GM19099 (cell line): Measurements from ENCODE around the gene TUBB6.

Experiments used
- POLR2A ChIP-seq: IDR thresholded peaks from 3 replicates; pipeline ENCODE4 v1.6.1; 2011; ENCODE audit warnings: low read depth; ENCODE audit not compliant: insufficient read length; ENCODE audit errors: extremely low read depth

Gene TUBB6

DNA sequence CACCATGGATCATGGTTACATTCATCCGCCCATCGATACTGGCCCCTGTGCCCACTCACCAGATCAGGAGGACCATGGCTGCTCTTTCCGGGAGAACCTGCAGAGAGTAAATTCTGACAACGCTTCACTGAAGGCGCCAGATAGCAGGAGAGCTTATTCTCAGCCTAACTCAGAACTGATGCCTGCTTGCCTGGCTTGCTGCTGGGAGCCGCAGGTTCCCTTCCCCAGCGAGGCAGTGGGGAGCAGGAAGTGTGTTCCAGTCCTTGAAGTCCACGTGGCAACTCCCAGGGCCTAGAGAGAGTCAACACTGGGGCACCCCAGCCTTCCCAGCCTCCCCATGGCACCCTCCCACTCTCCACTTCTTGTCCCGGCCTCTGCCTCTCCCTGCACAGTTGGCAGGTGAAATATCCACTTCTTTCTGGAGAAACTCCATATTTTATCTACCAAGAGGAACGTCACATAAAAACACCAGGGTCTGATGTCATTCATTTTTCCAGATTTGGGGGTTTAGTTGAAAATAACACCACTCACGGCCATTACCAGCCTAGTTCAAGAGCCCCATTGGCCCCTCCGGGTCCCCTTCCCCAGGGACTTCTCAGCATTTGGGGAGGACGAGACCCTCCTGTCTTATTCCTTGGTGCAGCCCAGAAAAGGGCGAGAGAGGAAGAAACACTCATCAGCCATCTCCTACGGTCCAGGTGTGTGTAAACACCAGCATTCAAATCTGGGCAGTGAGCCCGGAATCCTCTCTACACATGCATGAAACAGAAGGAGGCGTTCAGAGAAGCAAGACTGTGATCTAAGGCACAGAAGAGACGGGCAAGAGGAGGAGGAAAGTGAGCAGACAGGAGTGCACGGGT, 3.5 kb upstream of the TUBB6 start:
- TF ChIP-seq POLR2A = no peak

GRCh38 chr18:12305211-12305610, 2.8 kb upstream of the TUBB6 start:
- TF ChIP-seq POLR2A = no peak

DNA sequence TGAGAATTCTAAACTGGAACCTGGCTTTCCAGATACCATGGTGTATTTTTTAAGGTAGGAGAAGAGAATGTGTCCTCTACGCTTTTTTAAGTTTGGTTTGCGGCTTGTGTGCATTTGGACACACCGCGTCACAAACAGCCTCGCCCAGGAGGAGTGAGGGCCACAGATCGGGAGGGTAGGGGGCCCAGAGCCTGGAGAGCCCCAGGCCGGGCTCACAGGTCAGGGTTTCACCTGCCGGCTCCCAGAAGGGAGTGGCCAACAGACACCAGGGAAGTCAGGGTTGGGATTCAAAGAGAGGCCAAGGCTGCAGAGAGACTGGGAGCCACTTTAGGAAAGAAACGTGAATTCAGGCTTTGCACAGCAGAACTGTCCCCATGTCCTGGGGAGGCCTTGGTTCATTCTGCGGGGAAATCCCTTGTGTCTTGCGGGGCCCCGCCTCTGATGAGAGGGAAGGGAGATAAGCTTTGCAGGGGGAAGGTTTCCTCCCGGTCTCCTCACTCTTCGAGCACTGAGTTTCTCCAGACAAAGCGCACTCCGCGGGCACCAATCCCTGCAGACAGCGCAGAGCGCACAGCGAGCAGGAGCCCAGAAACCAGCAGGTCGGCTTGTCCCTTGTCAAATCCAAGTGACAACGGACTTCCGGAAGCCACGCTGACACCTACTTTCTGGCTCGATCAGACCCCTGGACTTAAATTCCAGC, 2.0 kb upstream of the TUBB6 start:
- no peak for TF ChIP-seq POLR2A

DNA sequence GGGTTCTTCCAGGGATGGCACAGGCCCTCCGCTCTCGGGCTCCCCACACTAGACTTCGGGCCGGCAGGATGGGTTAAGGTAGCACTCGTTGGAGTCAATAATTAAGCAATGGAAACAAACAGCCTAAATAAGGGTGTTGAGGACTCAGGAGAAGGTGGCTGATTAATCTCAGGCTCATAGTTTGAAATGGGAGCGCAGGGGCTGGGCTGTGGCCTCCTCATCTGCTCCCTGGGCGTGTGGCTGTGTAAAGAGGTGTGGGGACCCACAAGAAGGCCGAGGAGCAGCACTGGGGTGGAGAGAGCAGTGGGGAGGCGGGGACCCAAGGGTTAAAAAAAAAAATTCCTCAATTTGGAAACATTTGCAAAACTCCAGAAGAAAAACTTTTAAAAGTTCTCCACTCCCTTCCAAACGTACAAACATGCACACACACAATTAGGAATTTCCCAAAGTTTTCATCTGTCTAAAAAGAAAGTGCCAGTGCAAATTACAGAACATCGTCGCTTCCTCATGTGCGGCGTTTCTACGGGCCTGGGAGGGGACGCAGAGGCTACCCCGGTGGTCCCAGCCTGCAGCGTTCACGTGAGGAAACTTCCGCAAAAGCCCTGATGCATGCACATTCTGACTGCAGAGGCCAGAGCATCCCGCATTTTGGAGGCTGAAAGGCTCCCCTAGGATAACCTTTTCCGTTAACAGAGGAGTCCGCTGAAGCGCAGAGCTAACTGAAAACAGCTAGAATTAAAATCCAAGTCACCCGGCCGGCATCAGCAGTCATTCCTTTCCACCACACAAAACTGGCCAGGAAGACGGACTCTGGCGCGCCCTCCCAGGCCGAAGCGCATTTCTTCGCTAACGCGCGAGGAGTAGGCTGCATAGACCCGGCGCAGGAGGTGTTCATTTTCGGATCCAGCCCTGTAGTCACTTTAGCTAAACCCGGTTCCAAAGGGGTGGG, 1.0 kb upstream of the TUBB6 start:
- TF ChIP-seq POLR2A = no peak

DNA sequence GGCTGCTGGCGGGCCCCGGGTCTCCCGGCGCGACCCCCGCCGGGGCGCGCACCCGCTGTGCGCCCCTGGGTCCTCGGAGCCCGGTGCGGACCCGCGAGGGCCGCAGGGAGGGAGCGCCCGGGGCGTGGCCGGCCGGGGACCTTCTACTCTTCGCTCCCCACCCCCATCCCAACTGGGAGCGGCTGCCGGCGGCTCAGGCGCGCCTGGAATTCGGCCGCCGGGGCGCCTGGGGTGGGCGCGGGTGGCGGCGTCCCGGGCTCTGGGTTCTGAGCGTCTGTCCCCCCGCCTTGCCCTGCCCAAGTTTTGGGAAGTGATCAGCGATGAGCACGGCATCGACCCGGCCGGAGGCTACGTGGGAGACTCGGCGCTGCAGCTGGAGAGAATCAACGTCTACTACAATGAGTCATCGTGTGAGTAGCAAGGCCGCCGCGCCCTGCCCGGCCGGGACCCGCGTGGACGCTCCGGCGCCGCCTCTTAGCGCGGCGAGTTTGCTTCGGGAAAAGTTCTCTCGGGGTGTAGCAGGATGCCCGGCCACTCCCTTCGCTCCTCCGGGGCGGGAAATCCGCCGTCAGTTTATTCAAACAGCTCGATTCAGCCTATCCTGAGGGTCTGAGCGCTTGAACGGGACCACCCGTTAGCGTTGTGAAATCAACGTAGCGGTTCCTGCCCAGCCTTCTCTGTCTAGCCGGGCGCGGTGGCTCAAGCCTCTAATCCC, 502 bp downstream of the TUBB6 start:
- TF ChIP-seq POLR2A = no peak

- no peak for TF ChIP-seq POLR2A
Measured at GRCh38 chr18:12309683-12310198, 1.7 kb downstream of the TUBB6 start.

DNA sequence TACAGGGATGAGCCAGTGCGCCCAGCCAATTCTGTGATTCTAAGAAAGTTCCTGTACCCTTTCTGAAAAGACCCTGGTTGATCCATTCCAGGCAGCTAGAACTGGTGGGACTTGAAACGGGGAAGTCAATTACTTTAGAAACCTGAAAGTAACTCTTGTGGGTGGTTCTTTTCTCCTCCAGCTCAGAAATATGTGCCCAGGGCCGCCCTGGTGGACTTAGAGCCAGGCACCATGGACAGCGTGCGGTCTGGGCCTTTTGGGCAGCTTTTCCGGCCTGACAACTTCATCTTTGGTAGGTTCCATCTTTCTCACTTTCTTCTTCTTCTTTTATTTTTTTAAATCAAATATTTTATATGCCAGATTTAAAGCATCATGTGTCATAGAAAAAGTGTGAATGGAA, 2.7 kb downstream of the TUBB6 start:
- no peak for TF ChIP-seq POLR2A

DNA sequence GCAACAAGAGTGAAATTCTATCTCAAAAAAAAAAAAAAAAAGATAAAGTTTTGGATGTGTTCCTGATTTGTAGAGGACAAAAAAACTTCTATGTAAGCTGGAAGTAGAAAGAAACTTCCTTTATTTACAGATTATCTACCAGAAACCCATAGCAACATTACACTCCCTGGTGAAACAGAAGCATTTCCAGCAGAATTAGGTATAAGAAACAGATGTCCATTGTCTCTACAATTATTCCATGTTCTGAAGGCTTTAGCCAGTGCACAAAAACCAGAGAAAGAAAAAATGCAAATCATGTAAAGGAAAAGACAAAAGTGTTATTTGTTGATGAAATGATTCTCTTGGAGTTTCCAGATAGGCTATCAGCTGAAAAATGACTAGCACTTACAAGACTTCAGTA, 4.9 kb downstream of the TUBB6 start:
- no peak for TF ChIP-seq POLR2A

DNA sequence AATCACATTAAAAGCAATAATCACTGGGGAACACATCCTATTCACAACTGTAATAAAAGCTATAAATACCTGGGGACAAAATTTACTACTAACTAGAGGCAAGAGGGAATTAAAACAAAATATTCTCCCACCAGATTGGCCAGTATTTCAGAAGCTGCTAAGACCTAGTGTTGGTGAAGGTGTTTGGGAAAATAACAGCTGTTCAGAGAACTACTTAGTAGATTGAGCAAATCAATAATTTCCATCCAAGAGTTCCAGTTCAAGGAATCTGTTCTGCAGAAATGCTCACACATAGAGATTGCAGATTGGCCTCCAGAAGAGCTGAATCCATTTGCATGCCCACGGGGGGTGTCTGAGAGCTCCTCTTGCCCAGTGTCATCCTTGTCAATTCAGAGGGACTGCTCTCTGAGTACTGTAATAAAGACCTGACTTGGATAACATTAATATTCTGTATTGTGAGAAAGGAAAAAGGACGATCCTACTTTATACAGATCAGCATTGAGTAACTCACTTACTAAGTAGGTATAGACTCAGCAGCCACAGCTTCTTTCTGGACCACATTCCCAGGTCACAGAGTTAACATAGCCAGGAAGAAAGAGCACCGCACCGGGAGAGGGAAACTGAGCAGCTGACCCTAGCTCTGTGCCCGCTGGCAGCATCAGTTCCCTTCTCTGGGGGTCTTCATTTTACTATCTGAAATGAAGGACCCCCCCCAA, 5.6 kb downstream of the TUBB6 start:
- TF ChIP-seq POLR2A = no peak

DNA sequence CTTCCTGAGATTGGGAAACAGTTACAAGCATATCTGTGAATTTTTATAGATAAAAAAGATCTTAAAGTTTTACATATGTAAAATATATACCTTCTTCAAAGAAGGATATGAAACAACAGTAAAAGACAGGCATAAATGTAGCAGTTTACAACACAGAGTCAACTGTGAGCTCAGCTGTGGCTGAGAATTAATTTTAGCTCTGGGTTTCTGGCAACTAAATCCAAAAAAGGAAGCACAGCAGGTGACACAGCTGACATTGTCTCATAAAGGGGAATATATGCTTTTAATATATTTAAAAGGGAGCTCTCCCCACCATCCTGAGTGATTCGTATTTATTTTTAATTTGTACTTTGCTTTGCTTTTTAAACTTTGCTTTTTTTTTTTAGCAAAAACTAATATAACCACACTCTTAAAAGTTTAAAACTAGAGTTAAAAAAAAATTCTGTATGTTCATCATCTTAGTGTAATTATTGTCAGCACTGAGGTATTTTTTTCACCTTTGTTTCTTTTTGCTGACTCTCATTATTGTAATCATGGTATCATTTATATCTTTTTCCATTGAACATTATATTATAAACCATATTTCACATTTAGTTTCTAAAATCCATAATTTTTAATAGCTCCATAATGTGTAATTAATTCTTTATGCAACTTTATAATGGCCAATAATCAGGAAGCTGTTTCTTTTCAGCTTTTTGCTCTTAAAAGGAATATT, 6.7 kb downstream of the TUBB6 start:
- TF ChIP-seq POLR2A = no peak

GRCh38 chr18:12315490-12315889, 7.4 kb downstream of the TUBB6 start:
- no peak for TF ChIP-seq POLR2A

GRCh38 chr18:12315911-12316310, 7.9 kb downstream of the TUBB6 start:
- TF ChIP-seq POLR2A = no peak
